ENCODE measurements around the gene SEPTIN1.

The SEPTIN1 gene

GRCh38 chr16:30407804-30408534, 25.6 kb upstream of the SEPTIN1 start (continued):
- TF ChIP-seq TSHZ1 (tag by site-specific recombination; IDR thresholded peaks at IDR 0.05; ENCODE audit: borderline replicate concordance) (no peak), CTCF (tag by site-specific recombination; IDR thresholded peaks at IDR 0.05) (no peak), HOXA7 (CRISPR knock-in tag; IDR thresholded peaks at IDR 0.05; ENCODE audit: borderline replicate concordance) (no peak), ZNF302 (tag by site-specific recombination; IDR thresholded peaks at IDR 0.05; ENCODE audit: low read depth) (no peak), MZF1 (tag by site-specific recombination; IDR thresholded peaks at IDR 0.05; ENCODE audit: borderline replicate concordance) (peak; percentile 50; the same call in 1 of the 2 replicates), GFI1B (tag by site-specific recombination; IDR thresholded peaks at IDR 0.05) (no peak), ZNF24 (tag by site-specific recombination; IDR thresholded peaks at IDR 0.05) (no peak), MEIS1 (CRISPR knock-in tag; IDR thresholded peaks at IDR 0.05; ENCODE audit: borderline replicate concordance) (no peak), ZNF114 (tag by site-specific recombination; IDR thresholded peaks at IDR 0.05) (no peak), ZNF211 (tag by site-specific recombination; IDR thresholded peaks at IDR 0.05; ENCODE audit: low read depth) (no peak), ZNF350 (tag by site-specific recombination; IDR thresholded peaks at IDR 0.05) (no peak), ZNF280C (tag by site-specific recombination; IDR thresholded peaks at IDR 0.05) (no peak), ZNF169 (tag by site-specific recombination; IDR thresholded peaks at IDR 0.05) (no peak), ZNF596 (tag by site-specific recombination; IDR thresholded peaks at IDR 0.05) (no peak), PRDM4 (tag by site-specific recombination; IDR thresholded peaks at IDR 0.05) (no peak), ZSCAN4 (tag by site-specific recombination; IDR thresholded peaks at IDR 0.05) (no peak), ZNF660 (tag by site-specific recombination; IDR thresholded peaks at IDR 0.05) (no peak), SP2 (tag by site-specific recombination; IDR thresholded peaks at IDR 0.05) (peak; percentile 2), ZBTB44 (tag by site-specific recombination; IDR thresholded peaks at IDR 0.05) (no peak), ZNF776 (tag by site-specific recombination; IDR thresholded peaks at IDR 0.05; ENCODE audit: borderline replicate concordance) (no peak), ZNF416 (tag by site-specific recombination; IDR thresholded peaks at IDR 0.05) (no peak), ZNF23 (tag by site-specific recombination; IDR thresholded peaks at IDR 0.05; ENCODE audit: borderline replicate concordance) (no peak), SALL2 (tag by site-specific recombination; IDR thresholded peaks at IDR 0.05; ENCODE audit: borderline replicate concordance) (no peak), ZNF138 (tag by site-specific recombination; IDR thresholded peaks at IDR 0.05; ENCODE audit: borderline replicate concordance) (no peak), ZNF664 (tag by site-specific recombination; IDR thresholded peaks at IDR 0.05) (no peak)

Data from HEK293 (cell line).